ENCODE results near the gene VSIG8. TPM values are rescaled to one million over a fixed set of nuclear protein-coding genes. Genes with fewer than 3 reads are reported as not detected.

VSIG8 gene
- polyA plus RNA-seq, 3 donors: 0.36 to 0.93 (median 0.42) TPM

DNA sequence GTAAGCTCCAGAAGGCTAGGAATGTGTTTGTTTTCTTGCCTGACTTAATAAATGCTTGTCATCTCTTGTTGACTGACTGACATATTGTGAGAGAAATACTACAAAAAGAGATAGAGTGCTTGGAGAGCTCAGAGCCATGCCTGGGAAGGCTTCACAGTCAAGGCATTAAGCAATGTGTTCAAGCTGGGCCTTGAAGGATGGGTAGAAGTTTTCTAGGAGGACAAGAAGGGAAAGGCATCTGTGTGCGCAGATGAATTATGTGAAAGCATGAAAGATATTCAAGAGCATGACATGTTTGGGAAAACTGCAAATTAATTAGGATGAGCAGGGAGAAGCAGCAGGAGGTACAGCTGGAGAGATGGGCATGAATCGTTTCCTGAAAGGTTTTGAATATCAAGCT lies 30.1 kb downstream of the VSIG8 start:
- DNase-seq (ENCODE audit: low read depth in 3 of 3, low spot score in 2 of 3): no peak

DNA sequence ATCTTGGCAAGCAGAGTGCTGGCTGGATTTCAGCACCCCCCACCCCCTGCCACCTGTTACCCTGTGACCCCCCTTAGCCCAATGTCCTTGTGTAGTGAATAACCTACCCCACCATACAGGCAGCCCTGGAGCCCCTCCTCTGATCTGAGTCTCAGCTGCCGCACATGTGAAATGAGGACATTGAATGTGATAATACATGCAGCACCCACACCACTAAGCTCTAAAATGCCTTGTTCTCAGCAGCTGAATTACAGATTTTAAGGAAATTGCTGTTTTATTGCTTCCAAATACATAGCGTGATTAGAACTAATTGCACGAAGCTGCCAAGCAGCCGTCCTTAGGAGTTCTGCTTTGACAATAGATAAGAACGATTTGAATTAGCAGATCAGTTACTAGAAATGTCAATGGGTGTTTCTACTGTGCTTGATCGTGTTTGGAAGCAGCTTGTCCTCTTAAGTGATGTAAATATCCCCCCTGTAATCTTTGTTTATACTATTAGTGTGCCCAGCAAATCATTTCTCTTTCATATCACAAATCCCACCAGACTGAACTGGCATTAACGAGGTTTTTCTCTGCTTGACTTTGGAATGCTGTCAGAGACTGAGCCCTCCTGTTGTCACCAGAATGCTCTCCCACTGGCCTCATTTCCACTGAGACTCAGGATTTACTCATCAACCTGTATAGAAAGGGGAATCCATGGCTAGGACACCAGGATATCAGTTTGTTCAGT lies 30.9 kb downstream of the VSIG8 start:
- DNase-seq (ENCODE audit: low read depth in 3 of 3, low spot score in 2 of 3): no peak

DNA sequence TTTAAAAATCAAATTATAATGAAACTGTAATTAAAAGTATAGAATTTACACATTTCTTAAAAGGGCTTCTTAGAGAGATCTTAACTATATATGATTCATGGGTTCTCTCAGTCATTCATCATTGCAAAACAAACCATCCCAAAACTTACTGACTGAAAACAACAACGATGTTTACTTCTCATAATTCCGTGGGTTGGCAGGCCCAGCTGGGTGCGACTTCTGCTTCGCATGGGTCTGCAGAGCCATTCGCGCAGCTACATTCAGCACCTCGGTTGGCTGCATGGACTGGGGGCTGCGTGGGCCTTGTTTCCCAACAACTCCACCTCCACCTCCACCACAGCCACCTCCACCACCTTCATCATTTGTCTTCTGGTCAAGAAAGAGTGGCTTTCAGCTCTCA lies 31.7 kb downstream of the VSIG8 start:
- no peak for DNase-seq (ENCODE audit: low read depth in 3 of 3, low spot score in 2 of 3)

DNA sequence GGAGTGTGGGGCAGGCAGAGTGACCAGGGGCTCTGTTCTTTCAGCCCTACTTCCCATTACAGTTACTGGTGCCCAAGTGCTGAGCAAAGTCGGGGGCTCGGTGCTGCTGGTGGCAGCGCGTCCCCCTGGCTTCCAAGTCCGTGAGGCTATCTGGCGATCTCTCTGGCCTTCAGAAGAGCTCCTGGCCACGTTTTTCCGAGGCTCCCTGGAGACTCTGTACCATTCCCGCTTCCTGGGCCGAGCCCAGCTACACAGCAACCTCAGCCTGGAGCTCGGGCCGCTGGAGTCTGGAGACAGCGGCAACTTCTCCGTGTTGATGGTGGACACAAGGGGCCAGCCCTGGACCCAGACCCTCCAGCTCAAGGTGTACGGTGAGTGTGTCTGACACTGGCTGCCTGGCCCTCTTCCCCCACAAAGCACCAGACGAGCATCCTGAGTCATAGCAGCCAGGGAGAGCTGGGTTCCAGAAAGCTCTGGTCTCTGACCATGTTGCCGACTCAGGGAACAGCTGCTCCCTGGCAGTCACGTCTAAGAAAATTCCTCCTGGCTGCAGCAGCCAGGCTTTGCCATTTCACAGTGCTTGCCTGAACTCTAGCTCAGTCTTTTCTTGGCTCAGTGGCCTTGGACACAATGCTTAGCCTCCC lies 32.5 kb downstream of the VSIG8 start:
- no peak for DNase-seq (ENCODE audit: low read depth in 3 of 3, low spot score in 2 of 3)

DNA sequence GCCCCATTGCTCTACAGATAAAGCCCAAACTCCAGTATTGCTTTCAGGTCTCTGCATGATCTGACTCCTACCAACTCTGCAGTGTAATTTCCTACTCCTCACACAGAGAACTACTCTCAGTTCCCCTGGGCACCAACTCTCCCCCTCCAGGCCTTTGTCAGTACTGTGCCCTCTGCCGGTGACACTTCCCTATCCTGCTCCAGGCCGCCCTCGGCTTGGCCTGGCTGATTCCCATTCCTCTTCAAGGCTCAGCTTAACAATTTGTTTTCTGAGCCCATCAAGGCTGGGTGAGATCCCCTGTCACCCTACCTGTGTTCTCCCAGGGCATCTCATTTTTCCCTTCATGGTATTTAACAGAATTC lies 33.2 kb downstream of the VSIG8 start:
- no peak for DNase-seq (ENCODE audit: low read depth in 3 of 3, low spot score in 2 of 3)

DNA sequence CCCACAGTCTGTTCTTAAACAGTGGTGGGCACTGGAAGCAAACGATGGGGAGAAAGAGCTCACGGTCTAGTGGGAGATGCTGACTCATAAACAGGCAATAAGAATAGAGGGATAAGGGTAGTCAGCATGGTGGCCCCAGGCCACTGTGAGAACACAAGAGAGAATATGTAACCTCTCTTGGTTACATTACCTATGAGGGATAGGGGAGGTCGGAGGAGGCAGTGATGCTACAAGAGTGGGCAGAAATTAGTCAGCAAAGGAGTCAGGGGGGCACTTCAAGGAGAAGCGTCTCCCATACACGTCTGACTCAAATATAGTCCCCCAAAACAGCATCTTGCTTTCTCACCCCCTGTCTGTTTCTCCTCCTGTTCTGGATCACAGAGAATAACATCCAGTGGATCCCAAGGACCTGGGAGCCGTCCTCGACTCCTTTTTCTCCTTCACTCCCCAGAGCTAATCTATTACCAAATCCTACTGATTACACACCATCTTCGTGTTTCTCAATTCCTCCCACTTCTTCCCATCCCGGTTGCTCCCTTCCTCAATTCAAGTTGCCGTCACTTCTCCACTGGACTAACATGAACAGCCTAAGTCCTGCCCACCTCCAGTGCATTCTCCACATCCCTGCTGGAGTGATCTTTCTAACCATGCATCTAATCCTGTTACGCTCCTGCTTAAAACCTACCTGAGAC lies 33.7 kb downstream of the VSIG8 start:
- DNase-seq (ENCODE audit: low read depth in 3 of 3, low spot score in 2 of 3): no peak

DNA sequence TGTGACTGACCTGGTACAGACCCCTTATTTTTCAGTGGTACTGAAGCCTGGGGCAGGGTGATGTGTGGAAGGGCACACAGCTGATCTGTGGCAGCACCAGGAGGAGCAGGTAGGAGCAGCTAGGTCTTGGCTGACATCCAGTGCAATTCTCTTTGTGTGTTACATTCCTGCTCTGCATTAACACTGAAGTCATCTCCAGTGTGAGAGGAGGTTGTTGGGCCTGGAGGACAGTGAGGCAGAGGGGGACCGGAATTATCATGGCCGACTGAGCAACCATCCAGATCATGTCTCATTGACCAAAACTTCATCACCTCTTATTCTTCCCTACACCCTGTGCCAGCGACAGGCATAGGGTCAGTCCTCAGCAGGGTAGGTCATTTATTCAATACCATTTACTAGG lies 34.3 kb downstream of the VSIG8 start:
- DNase-seq (ENCODE audit: low read depth in 3 of 3, low spot score in 2 of 3): no peak

DNA sequence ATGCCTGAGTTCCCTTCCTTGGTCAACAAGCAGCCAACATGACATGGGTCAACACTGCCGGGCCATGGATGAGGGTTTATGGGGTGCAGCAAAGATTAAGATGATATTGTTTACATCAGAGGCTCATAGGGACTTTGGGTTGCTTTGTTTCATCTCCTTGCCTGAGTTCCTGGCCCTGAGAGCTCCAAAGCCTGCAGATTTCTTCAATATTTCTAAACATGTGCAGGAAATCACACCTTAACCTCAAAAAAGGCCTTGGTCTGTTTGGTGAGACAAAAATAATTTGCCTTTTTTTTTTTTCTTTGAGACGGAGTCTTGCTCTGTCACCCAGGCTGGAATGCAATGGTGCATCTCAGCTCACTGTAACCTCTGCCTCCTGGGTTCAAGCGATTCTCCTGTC lies 34.9 kb downstream of the VSIG8 start:
- no peak for DNase-seq (ENCODE audit: low read depth in 3 of 3, low spot score in 2 of 3)

DNA sequence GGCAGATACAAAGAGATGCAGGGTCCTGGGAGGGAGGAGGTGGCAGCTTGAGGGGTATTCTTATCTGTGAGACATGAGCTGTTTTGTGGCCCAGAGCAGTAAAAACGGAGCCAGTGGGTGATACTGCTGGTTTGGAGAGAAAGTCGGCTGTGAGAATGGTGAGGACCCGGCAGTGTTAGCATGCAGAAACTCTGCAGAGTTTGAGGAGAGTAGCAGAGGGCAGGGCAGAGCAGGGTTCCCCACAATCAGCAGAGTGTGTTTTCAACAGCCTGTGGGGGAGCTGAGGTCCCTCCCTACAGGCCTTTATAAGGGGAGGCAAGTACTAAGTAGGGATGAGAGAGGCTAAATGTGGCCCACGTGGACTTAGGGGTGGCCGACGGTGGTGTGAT lies 35.4 kb downstream of the VSIG8 start:
- no peak for DNase-seq (ENCODE audit: low read depth in 3 of 3, low spot score in 2 of 3)

DNA sequence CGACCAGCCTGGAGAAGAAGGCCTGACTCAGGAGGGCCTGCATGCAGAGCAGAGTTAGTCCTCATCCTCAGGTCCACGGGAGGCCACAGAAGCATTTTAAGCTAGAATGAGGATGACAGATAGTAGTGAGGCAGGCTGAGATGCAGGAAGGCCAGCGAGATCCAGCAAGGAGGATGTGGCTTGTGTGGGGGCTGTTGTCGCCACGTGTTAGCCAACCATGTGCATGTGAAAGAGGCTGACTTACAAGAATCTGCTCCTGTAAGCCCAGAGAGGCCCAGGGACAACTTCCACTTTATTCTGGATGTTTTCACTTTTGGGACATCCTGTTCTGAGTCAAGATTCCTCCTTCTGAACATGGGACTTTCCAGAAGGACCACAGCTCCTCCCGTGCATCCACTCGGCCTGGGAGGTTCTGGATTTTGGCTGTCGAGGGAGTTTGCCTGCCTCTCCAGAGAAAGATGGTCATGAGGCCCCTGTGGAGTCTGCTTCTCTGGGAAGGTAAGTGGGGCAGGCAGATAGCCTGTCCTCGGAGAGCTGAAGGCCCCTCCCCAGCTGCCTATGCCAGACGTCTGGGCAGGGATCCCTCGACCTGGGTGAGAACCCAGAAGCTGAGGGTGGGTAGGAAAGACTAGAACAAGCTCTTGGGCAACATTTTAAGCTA lies 35.9 kb downstream of the VSIG8 start, which contains the start of gene SLAMF8:
Gene SLAMF8, plus strand, starts transcription at position 433 of the 661 bp plus-strand sequence. Its CDS starts 26 bp downstream, at position 459.
- DNase-seq (ENCODE audit: low read depth in 3 of 3, low spot score in 2 of 3): no peak

DNA sequence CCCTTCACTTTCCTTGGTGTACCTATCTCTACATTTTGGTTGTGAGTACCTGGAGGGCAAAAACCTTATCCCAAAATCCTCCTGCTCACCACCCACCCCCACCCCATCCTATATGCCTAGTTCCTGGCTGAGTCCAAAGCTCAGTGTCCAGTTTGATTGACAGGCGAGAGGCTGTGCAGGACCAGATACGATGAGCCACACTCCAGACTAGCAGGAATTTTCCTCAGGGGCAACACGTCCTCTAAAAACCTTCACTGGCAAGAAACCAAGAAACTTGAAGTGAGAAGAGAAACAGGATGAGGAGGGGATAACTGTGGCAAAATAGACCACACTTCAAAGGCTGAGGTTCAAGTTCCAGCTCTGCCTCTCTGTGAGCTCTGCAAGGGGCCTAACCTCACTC lies 36.9 kb downstream of the VSIG8 start:
- no peak for DNase-seq (ENCODE audit: low read depth in 3 of 3, low spot score in 2 of 3)

DNA sequence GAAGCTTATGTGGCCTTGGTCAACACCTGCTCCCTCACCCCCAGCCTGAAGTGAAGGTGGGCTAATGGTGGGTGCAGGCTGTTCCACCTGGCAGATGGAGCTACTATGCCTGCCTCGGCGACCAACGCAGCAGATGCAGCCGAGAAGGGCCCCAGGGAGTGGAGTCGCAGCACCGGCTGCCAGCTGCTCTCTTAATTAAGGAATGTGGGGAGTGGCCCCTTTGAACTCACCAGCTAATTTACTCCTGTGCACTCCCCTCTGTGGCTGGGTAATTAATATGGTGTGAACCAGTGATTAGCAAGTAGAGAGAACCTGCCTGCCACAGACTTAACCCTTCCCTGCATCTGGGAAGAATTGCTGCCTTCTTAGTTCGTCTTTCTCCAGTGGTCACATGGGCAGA lies 39.1 kb downstream of the VSIG8 start:
- DNase-seq (ENCODE audit: low read depth in 3 of 3, low spot score in 2 of 3): no peak

DNA sequence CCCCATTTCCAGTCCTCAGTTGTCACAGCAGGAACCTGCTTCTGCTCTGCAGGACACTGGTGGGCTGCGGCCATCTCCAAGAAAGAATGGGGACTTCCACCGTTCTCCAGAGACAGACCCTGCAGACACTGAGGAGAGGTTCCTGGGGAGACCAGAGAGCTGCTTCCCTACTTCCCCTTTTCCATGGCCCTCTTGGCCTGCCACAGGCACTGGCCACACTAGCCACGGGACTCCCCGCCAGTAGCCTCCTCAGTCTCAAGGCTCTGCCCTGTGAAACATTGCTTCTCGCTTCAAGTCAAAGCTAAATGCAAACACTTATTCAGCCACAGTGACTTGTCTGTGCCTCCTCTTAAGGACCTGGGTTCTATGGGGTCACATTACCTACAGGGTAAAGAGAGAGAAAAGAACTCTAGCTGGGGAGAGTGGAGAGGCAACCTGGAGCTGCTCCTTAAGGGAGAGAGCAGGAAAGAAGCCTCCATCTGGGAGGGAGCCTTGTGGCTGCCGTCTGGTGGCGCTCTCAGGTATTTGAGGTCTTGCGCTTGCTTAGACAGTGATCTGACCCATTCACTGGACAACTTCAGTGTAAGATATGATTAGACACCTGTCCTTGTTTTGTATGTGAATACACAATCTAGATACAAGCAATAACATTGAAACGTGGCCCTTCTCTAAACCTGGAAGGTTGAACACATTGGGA lies 41.1 kb downstream of the VSIG8 start:
- DNase-seq (ENCODE audit: low read depth in 3 of 3, low spot score in 2 of 3): no peak

DNA sequence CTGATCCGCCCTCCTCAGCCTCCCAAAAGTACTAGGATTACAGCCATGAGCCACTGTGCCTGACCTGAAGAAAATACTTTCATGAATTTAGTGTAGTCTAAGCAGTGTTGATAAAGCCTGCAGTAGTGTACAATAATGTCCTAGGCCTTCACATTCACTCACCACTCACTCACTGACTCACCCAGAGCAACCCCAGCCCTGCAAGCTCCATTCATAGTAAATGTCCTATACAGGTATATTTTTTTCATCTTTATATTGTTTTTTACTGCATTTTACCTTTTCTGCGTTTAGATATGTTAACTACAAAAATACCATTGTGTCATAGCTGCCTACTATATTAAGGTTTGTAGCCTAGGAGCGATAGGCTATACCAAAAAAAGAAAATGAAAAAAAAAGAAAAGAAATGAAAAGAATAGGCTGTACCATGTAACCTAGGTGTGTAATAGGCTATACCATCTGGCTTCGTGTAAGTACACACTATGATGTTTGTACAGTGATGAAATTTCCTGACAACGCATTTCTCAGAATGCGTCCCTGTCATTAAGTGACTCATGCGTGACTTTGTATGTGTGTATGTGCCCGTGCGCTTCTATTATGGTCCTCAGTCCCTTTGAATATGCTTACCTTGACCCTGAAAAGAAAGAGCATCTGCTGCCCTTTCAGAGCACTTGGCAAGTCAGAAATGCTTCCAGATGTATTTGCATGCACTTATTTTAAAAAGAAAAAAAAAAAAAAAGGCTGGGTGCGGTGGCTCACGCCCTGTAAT lies 45.0 kb downstream of the VSIG8 start:
- no peak for DNase-seq (ENCODE audit: low read depth in 3 of 3, low spot score in 2 of 3)

DNA sequence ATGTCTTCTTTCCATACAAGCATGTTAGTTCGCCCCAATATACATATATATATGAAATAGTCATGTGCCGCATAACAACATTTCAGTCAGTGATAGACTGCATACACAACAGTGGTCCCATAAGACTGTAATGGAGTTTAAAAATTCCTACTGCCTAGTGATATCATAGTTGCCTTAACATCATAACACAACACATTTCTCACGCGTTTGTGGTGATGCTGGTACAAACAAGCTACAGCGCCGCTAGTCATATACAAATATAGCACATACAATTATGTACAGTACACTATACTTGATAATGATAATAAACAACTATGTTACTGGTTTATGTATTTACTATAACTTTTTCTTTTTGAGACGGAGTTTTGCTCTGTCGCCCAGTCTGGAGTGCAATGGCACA lies 46.5 kb downstream of the VSIG8 start:
- no peak for DNase-seq (ENCODE audit: low read depth in 3 of 3, low spot score in 2 of 3)

DNA sequence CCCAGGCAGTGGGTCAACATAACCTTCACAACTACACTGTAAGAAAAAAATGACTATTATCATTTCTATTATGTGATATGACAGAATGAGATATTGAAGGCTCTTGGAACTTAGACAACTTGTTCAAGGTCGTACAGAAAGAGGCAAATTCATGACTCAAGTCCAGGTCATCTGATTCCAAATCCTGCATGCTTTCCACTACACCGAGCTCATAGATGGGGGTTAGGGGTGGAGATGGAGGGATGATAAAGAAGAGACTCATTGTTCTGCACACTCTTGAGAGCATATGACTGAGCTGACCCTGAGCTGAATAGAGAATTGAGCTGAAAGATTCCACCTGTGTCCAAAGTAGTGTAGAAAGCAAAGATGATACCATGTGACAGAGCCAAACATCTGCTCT lies 57.5 kb downstream of the VSIG8 start:
- no peak for DNase-seq (ENCODE audit: low read depth in 3 of 3, low spot score in 2 of 3)
